ENCODE data around the gene LRRC49.
"Not testable (repeated sequence)": the region's sequence is repeated elsewhere in the genome, so short reads cannot be mapped to it uniquely, and the experiment has no call there.

LRRC49 gene

GRCh38 chr15:70907784-70908471, 15.3 kb downstream of the LRRC49 start:
- Histone ChIP-seq H3K9ac (ENCODE audit: low read length) (no peak overlapping the region), H3K36me3 (ENCODE audit: control insufficient read depth, low read depth, low read length) (peaks cover 4% of the 10 kb centered on the region), H3K4me1 (ENCODE audit: control insufficient read depth, low read depth, low read length) (no peaks in the 10 kb centered on the region), H3K4me3 (ENCODE audit: low read length) (no peak overlapping the region), H3K27me3 (ENCODE audit: control insufficient read depth, insufficient read depth, low read length) (no peaks in the 10 kb centered on the region), H3K27ac (ENCODE audit: low read length) (no peak overlapping the region), H3K9me3 (ENCODE audit: control insufficient read depth, low read depth, low read length) (no peaks in the 10 kb centered on the region)

DNA sequence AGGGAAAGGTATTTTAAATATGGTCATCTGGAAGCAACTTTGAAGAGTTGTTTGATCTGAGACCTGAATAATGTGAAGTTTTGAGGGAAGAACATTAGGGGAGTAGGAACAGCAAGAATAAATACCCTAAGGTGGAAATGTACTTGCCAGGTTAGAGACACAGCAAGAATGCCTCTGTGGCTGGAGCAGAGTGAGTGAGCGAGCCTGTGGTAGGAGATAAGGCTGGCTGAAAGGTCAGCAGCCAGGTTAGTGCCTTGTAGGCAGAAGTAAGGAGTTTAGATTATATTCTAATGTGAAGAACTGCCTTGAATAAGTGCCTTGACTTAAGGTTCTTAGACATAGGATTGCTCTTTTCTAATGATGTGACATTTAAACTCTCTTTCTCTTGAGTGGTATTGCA, 18.3 kb downstream of the LRRC49 start:
- H3K9me3 ChIP-seq (ENCODE audit: control insufficient read depth, low read depth, low read length), result no peaks in the 10 kb centered on the region
- H3K4me1 ChIP-seq (ENCODE audit: control insufficient read depth, low read depth, low read length), result no peaks in the 10 kb centered on the region
- H3K4me3 ChIP-seq (ENCODE audit: low read length), result no peak overlapping the region
- H3K27me3 ChIP-seq (ENCODE audit: control insufficient read depth, insufficient read depth, low read length), result no peaks in the 10 kb centered on the region
- no peak overlapping the region for H3K27ac ChIP-seq (ENCODE audit: low read length)
- H3K36me3 ChIP-seq (ENCODE audit: control insufficient read depth, low read depth, low read length), result peaks cover 4% of the 10 kb centered on the region
- no peak overlapping the region for H3K9ac ChIP-seq (ENCODE audit: low read length)

DNA sequence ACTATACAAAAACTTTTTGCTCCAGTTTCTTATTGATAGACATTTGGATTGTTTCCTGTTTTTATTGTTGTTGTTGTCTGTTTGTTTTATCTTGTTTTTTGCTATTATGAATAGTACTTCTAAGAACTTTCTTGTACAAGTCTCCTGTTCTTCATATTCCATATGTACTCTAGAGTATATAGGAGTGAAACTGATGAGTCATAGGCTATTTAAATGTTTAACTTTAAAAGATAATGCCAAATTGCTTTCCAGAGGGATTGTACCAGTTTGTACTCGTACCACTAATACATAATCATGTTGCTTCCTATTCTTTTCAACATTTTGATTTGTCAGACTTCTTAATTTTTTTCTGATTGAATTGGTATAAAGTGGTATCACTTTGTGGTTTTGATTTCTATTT, 19.6 kb downstream of the LRRC49 start:
- no peak overlapping the region for H3K9ac ChIP-seq (ENCODE audit: low read length)
- H3K4me3 ChIP-seq (ENCODE audit: low read length), result no peak overlapping the region
- H3K27ac ChIP-seq (ENCODE audit: low read length), result no peak overlapping the region
- no peaks in the 10 kb centered on the region for H3K9me3 ChIP-seq (ENCODE audit: control insufficient read depth, low read depth, low read length)
- H3K36me3 ChIP-seq (ENCODE audit: control insufficient read depth, low read depth, low read length), result peaks cover 4% of the 10 kb centered on the region
- H3K27me3 ChIP-seq (ENCODE audit: control insufficient read depth, insufficient read depth, low read length), result no peaks in the 10 kb centered on the region
- H3K4me1 ChIP-seq (ENCODE audit: control insufficient read depth, low read depth, low read length), result no peaks in the 10 kb centered on the region

- H3K36me3 ChIP-seq (ENCODE audit: control insufficient read depth, low read depth, low read length), result no peaks in the 10 kb centered on the region
Observed at GRCh38 chr15:70916531-70916930, 23.9 kb downstream of the LRRC49 start.

GRCh38 chr15:70917955-70918354, 25.3 kb downstream of the LRRC49 start:
- H3K4me1 ChIP-seq (ENCODE audit: control insufficient read depth, low read depth, low read length), result no peaks in the 10 kb centered on the region
- H3K4me3 ChIP-seq (ENCODE audit: low read length), result no peak overlapping the region
- H3K27me3 ChIP-seq (ENCODE audit: control insufficient read depth, insufficient read depth, low read length), result no peaks in the 10 kb centered on the region
- H3K36me3 ChIP-seq (ENCODE audit: control insufficient read depth, low read depth, low read length), result no peaks in the 10 kb centered on the region
- no peak overlapping the region for H3K9ac ChIP-seq (ENCODE audit: low read length)
- H3K27ac ChIP-seq (ENCODE audit: low read length), result no peak overlapping the region
- H3K9me3 ChIP-seq (ENCODE audit: control insufficient read depth, low read depth, low read length), result no peaks in the 10 kb centered on the region

More at GRCh38 chr15:70916531-70916930, 23.9 kb downstream of the LRRC49 start:
- Histone ChIP-seq H3K9me3 (ENCODE audit: control insufficient read depth, low read depth, low read length) (no peaks in the 10 kb centered on the region), H3K9ac (ENCODE audit: low read length) (no peak overlapping the region), H3K4me3 (ENCODE audit: low read length) (no peak overlapping the region), H3K27ac (ENCODE audit: low read length) (no peak overlapping the region), H3K4me1 (ENCODE audit: control insufficient read depth, low read depth, low read length) (no peaks in the 10 kb centered on the region), H3K27me3 (ENCODE audit: control insufficient read depth, insufficient read depth, low read length) (no peaks in the 10 kb centered on the region)

GRCh38 chr15:70920981-70921696, 28.5 kb downstream of the LRRC49 start:
- Histone ChIP-seq H3K27ac (ENCODE audit: low read length) (no peak overlapping the region), H3K4me1 (ENCODE audit: control insufficient read depth, low read depth, low read length) (no peaks in the 10 kb centered on the region), H3K36me3 (ENCODE audit: control insufficient read depth, low read depth, low read length) (no peaks in the 10 kb centered on the region), H3K27me3 (ENCODE audit: control insufficient read depth, insufficient read depth, low read length) (no peaks in the 10 kb centered on the region), H3K4me3 (ENCODE audit: low read length) (no peak overlapping the region), H3K9ac (ENCODE audit: low read length) (no peak overlapping the region), H3K9me3 (ENCODE audit: control insufficient read depth, low read depth, low read length) (no peaks in the 10 kb centered on the region)

DNA sequence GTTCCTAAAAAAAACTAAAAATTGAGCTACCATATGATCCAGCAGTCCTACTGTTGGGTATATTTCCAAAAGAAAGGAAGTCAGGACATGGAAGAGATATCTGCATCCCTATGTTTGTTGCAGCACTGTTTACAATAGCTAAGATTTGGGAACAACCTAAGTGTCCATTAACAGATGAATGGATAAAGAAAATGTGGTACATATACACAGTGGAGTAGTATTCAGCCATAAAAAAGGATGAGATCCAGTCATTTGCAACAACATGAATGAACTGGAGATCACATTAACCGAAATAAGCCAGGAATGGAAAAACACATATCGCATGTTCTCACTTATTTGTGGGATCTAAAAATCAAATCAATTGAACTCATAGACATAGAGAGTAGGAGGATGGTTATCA, 29.5 kb downstream of the LRRC49 start:
- Histone ChIP-seq H3K36me3 (ENCODE audit: control insufficient read depth, low read depth, low read length) (no peaks in the 10 kb centered on the region), H3K9me3 (ENCODE audit: control insufficient read depth, low read depth, low read length) (no peaks in the 10 kb centered on the region), H3K27me3 (ENCODE audit: control insufficient read depth, insufficient read depth, low read length) (no peaks in the 10 kb centered on the region), H3K9ac (ENCODE audit: low read length) (no peak overlapping the region), H3K4me3 (ENCODE audit: low read length) (no peak overlapping the region), H3K27ac (ENCODE audit: low read length) (no peak overlapping the region), H3K4me1 (ENCODE audit: control insufficient read depth, low read depth, low read length) (no peaks in the 10 kb centered on the region)

DNA sequence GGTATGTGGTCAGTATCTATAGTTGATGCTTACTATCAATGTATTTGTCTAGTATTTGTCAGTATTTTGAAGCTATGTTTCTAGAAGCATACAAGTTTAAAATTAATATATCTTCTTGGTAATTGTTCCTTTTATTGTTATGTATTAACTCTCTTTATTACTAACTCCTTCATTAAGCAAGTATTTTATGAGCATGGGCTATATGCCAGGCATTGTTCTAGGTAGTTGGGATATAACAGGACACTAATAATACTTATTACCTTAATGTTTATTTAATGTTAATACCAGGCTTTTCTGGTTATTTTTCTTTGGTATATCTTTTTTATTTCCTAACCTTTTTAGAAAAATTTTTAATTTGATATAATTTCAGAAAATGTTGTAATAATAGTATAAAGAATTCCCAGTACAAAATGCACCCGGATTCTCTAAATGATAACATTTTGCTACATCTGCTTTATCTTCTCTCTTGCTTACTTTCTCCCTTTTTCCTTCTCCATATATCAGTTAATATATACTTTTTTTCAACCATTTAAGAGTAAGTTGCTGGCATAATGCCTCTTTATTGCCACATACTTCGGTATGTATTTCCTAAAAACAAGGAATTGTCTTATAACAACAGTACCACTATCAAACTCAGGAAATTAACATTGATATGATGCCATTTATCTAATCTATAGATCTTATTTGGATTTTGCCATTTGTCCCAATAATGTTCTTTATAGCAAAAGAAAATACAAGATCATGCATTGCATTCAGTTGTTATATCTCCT, 30.9 kb downstream of the LRRC49 start:
- Histone ChIP-seq H3K4me1 (ENCODE audit: control insufficient read depth, low read depth, low read length) (no peaks in the 10 kb centered on the region), H3K27ac (ENCODE audit: low read length) (no peak overlapping the region), H3K36me3 (ENCODE audit: control insufficient read depth, low read depth, low read length) (no peaks in the 10 kb centered on the region), H3K4me3 (ENCODE audit: low read length) (no peak overlapping the region), H3K9me3 (ENCODE audit: control insufficient read depth, low read depth, low read length) (no peaks in the 10 kb centered on the region), H3K9ac (ENCODE audit: low read length) (no peak overlapping the region), H3K27me3 (ENCODE audit: control insufficient read depth, insufficient read depth, low read length) (no peaks in the 10 kb centered on the region)

GRCh38 chr15:70926914-70927313, 34.3 kb downstream of the LRRC49 start:
- H3K9me3 ChIP-seq (ENCODE audit: control insufficient read depth, low read depth, low read length); H3K4me1 ChIP-seq (ENCODE audit: control insufficient read depth, low read depth, low read length); H3K27ac ChIP-seq (ENCODE audit: low read length); H3K4me3 ChIP-seq (ENCODE audit: low read length); H3K36me3 ChIP-seq (ENCODE audit: control insufficient read depth, low read depth, low read length); H3K9ac ChIP-seq (ENCODE audit: low read length); H3K27me3 ChIP-seq (ENCODE audit: control insufficient read depth, insufficient read depth, low read length): not testable (repeated sequence)

GRCh38 chr15:70931821-70932220, 39.2 kb downstream of the LRRC49 start:
- Histone ChIP-seq H3K27me3 (ENCODE audit: control insufficient read depth, insufficient read depth, low read length) (no peaks in the 10 kb centered on the region), H3K4me1 (ENCODE audit: control insufficient read depth, low read depth, low read length) (no peaks in the 10 kb centered on the region), H3K4me3 (ENCODE audit: low read length) (no peak overlapping the region), H3K27ac (ENCODE audit: low read length) (no peak overlapping the region), H3K9ac (ENCODE audit: low read length) (no peak overlapping the region), H3K36me3 (ENCODE audit: control insufficient read depth, low read depth, low read length) (no peaks in the 10 kb centered on the region), H3K9me3 (ENCODE audit: control insufficient read depth, low read depth, low read length) (no peaks in the 10 kb centered on the region)

- H3K36me3 ChIP-seq (ENCODE audit: control insufficient read depth, low read depth, low read length), result no peaks in the 10 kb centered on the region
- no peak overlapping the region for H3K9ac ChIP-seq (ENCODE audit: low read length)
- no peak overlapping the region for H3K27ac ChIP-seq (ENCODE audit: low read length)
- no peaks in the 10 kb centered on the region for H3K9me3 ChIP-seq (ENCODE audit: control insufficient read depth, low read depth, low read length)
- no peak overlapping the region for H3K4me3 ChIP-seq (ENCODE audit: low read length)
- no peaks in the 10 kb centered on the region for H3K27me3 ChIP-seq (ENCODE audit: control insufficient read depth, insufficient read depth, low read length)
- H3K4me1 ChIP-seq (ENCODE audit: control insufficient read depth, low read depth, low read length), result no peaks in the 10 kb centered on the region
Observed at GRCh38 chr15:70932397-70932796, 39.8 kb downstream of the LRRC49 start.

All from iPS-18a (cell line).